KOPT-K1 (cell line): Measurements from ENCODE around the gene PLXNB2.

Experiments used
- H3K27ac ChIP-seq: fragments of 200-600 bp; sonication (generic); 2 replicates; pipeline ENCODE4 v1.5.1; 2016; ENCODE audit warnings: antibody characterized with exemption, mild to moderate bottlenecking, low read depth, low read length; ENCODE audit not compliant: poor library complexity, severe bottlenecking
- H3K36me3 ChIP-seq: fragments of 200-600 bp; sonication (generic); 2 replicates; pipeline ENCODE4 v1.5.1; 2017; ENCODE audit warnings: antibody characterized with exemption, mild to moderate bottlenecking, low read length, moderate library complexity; ENCODE audit not compliant: insufficient read depth
- H3K9me3 ChIP-seq: fragments of 200-600 bp; sonication (generic); 2 replicates; pipeline ENCODE4 v1.5.1; 2017; ENCODE audit warnings: antibody characterized with exemption, low read length, mild to moderate bottlenecking; ENCODE audit not compliant: insufficient read depth, poor library complexity, severe bottlenecking

The PLXNB2 gene

DNA sequence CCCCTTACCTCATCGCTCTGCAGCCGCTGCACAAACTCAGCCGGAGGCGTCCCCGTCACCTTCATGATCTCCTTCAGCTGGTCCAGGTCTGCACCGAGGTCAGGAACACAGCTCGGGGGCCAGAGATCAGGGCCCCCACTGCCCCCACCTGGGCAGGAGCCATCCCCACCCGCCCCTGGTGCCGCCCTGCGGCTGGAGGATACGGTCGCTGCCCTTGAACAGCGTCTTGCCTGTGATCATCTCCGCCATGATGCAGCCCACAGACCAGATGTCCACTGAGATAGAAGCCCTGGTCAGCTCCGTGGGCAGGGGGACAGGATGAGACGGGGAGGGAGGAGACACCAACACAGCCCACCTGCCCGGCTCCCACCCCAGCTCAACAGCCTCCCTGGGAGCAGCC, 51.8 kb downstream of the PLXNB2 start:
- no peak overlapping the region for H3K27ac ChIP-seq
- no peaks in the 10 kb centered on the region for H3K36me3 ChIP-seq
- no peaks in the 10 kb centered on the region for H3K9me3 ChIP-seq

DNA sequence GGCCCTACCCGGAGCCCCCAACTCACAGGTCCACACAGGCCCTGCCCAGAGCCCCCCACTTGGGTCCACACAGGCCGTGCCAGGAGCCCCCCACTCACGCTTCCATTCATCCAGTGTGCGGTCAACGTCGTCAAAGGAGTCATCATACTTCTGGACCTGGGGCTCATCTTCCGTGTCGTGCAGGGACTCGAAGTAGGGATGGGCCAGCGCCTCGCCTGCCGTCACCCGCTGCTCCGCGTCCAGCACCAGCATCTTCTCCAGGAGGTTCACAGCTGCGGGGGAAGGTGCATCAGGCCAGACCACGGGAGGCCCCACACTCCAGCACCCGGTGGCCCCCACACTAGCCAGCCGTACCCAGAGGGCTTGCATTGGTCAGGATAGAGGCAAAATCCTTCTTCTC, 52.3 kb downstream of the PLXNB2 start:
- no peak overlapping the region for H3K27ac ChIP-seq

DNA sequence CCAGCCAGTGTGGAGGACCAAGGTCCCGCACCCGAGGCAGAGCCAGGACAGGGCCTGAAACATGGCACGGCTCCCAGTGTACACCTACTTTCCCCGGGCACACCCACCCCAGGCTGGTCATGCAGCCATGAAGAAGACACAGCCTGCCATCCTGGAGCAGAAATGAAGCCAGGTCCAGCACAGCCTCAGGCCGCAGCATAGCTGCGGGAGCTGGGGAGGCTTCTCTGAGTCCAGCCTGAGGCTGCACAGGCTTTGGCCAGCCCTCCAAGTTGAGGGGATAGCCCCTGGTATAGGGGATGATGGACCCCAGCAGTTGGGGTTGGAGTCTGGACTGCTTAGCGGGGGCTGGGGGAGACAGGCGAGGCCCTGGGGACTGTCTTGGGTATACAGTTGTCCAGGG, 53.5 kb downstream of the PLXNB2 start:
- Histone ChIP-seq H3K36me3 (no peaks in the 10 kb centered on the region), H3K27ac (no peak overlapping the region), H3K9me3 (no peaks in the 10 kb centered on the region)

More for the DNA sequence above, 52.3 kb downstream of the PLXNB2 start:
- H3K9me3 ChIP-seq, result no peaks in the 10 kb centered on the region
- no peaks in the 10 kb centered on the region for H3K36me3 ChIP-seq

DNA sequence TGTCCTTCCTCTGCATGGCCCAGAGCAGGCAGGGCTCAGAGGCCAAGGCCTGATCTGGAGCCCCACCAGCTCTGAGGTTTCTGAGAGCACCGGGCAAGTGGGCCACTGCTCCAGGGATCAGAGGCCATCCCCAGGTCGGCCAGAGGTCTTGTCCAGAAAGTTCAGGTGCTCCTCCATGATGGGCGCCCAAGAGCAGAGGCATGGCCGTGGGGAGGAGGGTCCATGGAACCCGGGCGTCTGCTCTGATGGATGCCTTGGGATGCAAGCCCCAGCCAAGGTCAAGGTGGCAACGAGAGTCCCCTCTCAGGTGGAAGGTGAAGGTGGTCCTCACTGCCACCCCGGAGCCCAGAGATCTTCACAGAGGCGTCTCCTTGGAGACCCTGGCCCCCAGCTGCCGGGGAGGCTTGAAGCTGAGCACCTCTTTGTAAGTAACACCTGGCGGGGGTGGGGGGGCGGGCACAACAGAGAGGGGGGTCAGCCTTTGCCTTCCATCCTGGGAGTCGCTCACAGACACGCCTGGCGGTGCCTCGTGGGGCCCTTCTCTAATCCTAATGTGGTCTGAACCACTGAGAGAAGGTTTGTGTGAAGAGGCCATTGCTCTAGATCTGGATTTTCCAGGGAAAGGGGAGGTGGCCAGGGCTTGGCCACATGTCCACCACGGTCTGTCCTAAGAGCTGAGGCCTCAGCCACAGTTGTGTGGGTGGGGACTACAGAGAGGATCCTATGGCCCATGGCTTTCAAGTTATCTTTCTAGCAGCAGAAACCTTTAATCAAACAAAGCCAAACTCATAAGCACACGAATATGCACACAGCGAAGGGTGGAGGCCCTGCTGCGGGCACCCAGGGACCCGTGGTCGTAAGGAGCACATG, 54.2 kb downstream of the PLXNB2 start:
- Histone ChIP-seq H3K36me3 (no peaks in the 10 kb centered on the region), H3K27ac (no peak overlapping the region), H3K9me3 (no peaks in the 10 kb centered on the region)

DNA sequence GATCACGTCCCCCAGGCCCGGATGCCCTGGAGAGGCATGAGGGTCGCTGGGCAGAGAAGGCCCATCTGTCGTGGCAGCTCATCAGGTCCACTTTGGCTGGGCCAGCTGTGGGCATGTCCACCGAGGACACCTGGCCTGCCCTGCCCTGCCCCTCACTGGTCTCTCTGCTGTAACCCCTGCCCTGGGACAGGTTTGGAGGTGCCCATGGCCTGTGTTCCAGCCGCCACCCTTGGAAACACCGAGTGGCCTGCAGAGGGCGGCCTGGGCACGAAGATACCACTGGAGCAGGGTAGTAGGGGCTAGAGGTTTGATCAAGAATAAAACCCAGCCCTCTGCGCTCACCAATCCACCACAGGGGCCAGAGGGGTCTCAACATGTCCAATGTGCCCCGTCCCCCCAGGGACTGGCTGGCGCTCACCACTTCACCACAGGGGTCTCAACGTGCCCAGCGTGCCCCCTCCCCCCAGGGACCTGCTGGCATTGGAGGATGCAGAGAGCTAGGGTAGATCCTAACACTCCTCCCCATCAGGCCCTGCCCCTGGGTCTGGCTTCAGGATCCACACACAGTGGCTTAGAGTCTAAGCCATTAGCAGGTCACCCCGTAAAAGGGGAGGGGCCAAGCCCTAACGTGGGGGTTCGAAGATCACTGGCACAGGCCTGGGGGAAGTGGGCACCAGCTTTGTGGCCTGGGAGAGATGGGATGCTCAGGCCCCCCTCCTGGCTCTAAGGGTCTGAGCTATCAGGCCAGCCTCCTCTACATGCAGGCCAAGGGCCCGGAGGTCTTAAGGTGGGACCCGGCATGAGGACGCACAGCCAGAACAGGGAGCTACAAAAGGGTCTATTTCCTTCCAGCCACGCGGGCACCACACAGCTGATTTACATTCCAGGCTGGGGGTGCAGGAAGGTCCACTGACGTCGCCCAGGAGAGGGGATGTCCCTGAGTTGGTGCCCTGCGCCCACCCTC, 55.1 kb downstream of the PLXNB2 start:
- Histone ChIP-seq H3K27ac (no peak overlapping the region), H3K9me3 (no peaks in the 10 kb centered on the region), H3K36me3 (peaks cover 8% of the 10 kb centered on the region; the same call in 1 of the 2 replicates)

DNA sequence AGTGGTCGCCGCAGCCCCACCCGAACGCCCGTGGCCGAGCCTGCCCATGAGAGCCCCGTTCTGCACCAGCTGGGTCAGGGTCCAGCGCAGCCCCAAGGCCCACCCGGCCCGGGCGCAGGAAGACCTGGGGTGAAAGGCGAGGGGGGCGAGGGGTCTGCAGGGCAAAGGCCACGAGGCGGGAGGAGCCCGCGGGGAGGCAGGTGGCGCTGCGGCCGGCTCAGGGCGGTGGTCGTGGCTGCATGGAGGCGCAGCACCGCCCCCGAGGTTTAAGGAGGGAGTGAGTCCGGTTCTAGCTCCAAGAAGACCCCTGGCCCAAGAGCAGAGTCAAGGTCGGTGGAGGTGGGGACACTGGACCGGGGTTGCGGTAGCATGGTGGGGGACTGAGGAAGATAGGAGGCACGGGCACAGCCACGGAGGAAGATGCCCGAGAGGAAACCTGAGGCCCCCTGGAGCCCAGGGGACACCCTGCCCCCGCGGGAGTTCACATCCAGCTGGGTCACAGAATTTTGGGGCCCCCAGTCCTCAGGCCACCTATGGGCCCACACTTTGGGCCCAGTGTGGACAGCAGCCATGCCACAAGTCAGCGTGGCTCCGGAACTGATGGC, 55.9 kb downstream of the PLXNB2 start:
- H3K9me3 ChIP-seq, result no peaks in the 10 kb centered on the region
- H3K36me3 ChIP-seq, result peaks cover 16% of the 10 kb centered on the region
- H3K27ac ChIP-seq, result no peak overlapping the region

DNA sequence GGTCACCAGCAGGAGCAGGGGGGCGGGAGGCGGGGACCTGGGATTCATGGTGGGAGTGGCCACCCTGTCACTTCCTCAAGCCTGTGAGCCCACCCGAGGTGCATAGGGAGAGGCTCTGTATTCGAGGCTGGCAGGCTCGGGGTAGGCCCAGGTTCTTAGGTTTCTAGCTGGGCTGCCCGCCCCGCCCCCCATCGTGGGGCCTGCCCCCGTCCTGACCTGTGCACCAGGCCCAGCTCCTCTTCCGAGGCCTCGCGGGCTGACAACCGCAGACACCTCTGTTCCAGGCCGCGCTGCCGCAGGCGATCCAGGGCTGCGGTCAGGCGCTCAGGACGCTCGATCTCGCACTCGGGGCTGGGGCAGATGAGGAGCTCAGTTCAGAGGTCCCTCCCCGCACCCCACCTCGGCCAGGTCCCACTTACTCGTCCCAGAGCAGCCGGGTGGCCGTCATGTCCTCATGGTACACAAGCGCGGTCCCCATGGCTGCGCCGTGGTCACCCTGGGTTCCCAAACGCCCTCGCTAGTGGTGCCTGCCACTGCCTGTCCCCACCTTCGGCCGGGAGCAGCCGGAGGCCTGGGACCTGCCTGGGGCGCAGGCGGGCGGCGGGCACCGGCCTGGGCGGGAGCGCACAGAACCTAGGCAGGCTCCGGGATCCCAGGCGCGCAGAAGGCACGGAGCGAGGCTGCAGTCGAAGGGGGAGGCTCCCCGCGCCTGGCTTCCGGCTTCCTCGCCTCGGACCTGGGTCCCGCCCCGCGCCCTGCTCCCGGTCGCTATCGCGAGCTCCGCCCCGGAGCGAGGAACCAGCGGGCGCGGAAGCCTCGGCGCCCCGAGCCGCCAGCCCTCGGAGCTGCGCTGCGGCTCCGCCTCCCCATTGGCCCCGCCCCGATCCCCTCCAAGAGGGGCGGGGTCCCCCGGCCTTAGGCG, 56.6 kb downstream of the PLXNB2 start, which contains the start of gene HDAC10:
HDAC10 (minus strand) TSS at position 711 of the 922 bp plus-strand sequence; CDS start at position 478, 233 bp downstream.
- Histone ChIP-seq H3K27ac (peak within 1 kb of the TSS; percentile 53), H3K36me3 (peaks cover 23% of the 10 kb centered on the region), H3K9me3 (no peaks in the 10 kb centered on the region)

DNA sequence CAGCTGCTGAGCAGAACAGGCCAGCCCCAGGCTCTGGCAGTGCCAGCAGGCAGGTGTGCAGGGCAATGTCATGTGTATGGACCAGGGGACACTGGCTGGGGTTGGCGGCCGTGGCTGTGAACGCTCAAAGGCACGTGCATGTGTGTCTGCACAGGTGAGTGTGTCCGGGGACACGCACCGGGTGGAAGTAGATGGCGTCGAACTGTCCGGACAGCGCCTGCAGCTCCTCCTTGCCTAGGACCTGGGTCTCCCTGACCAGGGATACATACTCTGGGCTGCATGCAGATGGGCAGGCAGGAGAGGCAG, 57.2 kb downstream of the PLXNB2 start:
- peaks cover 24% of the 10 kb centered on the region for H3K36me3 ChIP-seq
- H3K9me3 ChIP-seq, result no peaks in the 10 kb centered on the region
- peak overlapping the region; percentile 53 for H3K27ac ChIP-seq

DNA sequence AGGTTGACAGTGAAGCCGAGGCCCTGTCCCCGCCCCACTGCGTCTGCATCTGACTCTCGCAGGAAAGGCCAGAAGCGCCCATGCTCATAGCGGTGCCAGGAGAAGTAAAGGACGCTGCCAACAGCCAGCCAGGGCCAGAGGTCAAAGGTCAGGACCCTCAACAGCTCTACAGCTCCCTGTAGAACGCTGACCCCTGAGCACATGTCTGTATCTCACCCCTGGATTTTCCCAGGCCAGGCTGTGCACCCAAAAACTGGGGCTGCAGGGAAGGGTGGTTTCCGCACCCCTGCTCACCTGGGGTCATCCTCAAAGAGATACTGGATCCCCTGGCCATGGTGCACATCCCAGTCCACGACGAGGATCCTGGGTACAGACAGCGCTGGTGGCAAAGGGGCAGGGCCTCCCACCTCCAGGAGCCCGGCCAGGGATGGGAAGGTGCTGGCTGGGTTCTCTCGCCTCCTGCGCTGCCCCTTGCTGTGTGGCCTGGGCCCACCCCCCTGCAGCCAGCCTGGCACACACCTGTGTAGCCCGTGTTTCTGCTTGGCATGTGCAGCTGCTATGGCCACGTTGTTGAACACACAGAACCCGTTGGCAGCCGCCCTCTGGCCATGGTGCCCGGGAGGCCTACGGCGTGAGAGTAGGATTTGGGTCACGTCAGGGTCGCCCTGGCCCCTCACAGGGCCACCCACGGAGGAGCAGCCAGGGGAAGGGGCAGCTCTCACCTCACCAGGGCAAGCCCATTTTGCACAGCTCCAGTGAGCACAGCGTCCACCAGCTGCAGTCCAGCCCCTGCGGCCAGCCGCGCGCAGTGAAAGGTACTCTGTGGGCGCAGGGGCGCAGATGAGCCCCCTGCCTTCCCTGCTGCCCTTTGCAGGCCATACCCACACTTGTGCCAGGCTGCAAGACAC, 57.9 kb downstream of the PLXNB2 start:
- no peaks in the 10 kb centered on the region for H3K9me3 ChIP-seq
- peak overlapping the region; percentile 53 for H3K27ac ChIP-seq
- peaks cover 24% of the 10 kb centered on the region for H3K36me3 ChIP-seq

DNA sequence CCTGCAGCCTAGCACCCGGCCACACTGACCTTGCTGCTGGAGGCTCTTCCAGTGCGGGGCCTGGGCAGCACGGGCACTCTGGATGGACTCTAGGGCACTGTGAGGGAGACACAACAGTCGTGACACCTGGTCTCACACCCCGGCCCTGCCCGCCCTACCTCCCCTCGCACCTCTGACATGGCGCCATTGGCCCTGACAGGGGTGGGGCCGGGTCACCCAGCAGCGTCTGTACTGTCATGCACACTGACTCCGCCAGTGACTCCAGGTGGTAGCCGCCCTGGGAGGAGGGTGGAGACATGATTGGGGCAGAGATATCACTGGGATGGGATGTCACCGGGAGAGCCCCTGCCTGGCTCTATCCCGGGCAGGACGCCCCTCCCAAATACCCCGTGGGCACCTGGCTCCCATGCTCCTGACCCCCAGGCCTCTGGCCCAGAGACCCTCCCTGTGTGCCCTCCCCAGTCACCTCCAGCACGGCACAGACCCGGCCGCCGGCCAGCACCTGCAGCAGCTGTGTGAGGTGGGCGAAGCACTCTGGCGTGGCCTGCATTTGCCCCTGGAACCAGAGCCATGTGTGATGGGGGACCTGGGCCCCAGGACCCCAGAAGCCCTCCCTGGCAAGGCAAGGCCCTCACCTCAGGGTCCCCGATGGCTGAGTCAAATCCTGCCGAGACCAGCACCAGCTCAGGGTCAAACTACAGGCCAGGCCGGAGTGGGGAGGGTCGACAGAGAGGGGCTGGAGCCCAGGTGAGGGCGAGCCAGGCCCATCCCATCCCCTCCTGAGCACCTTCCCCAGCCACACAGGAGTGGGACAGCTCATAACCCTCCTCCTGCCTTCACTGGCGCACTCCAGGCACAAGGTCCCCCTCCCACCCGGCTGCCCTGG, 59.0 kb downstream of the PLXNB2 start:
- Histone ChIP-seq H3K36me3 (peaks cover 24% of the 10 kb centered on the region), H3K27ac (no peak overlapping the region), H3K9me3 (no peaks in the 10 kb centered on the region)

DNA sequence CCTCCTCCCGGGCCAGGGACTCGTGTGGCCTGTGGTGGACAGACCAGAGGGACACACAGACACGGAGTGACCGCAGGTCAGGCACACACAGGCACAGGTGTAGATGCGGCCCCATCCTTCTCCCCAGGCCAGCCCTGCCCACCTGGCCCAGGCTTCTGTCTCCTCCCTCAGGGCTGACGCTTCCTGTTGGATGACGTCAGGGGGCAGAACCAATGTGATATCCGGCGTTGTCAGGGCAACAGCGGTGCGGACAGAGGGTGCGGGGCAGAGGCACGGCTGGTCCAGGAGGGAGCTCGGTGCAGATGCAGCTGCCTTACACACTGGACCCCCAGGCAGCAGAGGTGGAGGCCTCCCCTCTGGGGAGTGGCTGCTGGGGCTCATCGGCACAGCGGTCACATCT, 59.7 kb downstream of the PLXNB2 start:
- Histone ChIP-seq H3K27ac (no peak overlapping the region), H3K36me3 (peaks cover 24% of the 10 kb centered on the region), H3K9me3 (no peaks in the 10 kb centered on the region)

DNA sequence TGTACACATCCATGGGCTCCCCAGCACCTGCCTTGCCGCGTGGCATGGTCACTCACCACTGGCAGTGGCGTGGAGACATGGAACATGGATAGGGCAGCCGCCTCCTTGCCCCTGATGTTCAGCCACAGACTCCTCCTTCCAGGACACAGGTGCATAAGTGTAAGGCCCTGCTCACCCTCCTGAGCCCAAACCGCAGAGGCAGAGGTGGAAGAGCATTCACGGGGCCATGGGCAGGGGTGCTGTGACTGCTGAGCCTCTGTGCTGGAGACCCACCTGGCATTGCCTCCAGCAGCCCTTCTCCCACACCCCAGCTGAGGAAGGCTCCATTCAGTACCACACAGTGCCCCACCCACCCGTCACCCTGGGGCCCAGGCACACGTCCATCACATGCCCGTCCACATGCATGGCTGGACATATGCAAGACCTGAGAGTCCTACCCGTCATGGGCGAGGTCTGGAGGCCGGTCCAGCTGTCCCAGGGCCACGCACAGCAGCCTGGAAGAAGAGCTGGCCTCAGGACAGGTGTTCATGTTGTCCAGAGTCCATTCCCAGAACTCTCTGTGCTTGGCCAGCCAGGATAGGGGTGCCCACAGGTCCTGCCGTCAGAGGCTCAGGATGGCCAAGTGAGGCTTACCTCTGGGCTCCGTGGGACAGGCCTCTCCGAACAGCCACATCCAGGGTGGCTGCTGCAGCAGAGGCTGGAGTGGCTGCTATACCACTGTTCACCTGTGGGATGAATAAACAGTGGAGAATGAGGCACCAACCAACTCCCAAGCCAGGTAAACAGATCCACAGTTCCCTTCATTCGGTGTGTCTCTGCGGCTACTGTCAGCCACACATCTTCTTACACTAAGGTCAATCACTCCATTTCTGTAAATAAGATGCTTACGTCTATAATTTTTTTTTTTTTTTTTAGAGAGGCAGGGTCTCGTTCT, 60.9 kb downstream of the PLXNB2 start:
- peaks cover 24% of the 10 kb centered on the region for H3K36me3 ChIP-seq

More for the DNA sequence above, 60.9 kb downstream of the PLXNB2 start:
- no peak overlapping the region for H3K27ac ChIP-seq
- H3K9me3 ChIP-seq, result no peaks in the 10 kb centered on the region
